ENCODE data around the gene ENG.
"Not testable (repeated sequence)": the region's sequence is repeated elsewhere in the genome, so short reads cannot be mapped to it uniquely, and the experiment has no call there.

The ENG gene

DNA sequence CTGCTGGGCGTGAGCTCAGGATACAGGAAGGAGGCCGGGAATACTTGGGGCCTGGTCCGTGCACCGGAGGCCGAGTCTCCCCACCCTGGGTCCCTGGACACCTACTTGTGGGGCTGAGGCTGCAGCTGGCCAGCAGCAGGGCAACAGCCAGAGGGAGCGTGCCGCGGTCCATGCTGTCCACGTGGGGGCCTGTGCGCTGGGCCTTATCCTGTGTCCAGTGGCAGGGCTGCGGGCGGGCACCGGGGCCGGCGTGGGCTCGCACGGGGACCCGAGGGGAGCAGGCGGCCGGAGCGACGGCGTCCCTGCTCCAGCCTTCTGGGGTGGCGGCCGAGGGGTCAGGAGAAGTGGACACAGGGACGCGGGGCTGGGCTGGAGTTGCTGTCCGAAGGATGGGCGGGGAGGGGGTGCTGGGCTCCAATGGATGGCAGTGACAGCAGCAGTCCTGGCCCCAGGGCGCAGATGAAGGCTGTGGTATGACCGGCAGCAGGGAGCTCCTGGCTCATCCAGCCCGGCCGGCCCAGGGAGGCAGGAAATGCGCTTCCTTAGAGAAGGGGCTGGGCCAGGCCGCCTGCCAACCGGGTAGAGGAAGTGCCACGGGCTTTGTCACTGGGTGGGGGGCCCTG is at the start of gene ENG:
Gene ENG, minus strand, starts transcription at position 475 of the 623 bp plus-strand sequence. Its CDS starts 303 bp downstream, at position 172.
- DNase-seq (ENCODE audit: low read depth) = peak; percentile 84

DNA sequence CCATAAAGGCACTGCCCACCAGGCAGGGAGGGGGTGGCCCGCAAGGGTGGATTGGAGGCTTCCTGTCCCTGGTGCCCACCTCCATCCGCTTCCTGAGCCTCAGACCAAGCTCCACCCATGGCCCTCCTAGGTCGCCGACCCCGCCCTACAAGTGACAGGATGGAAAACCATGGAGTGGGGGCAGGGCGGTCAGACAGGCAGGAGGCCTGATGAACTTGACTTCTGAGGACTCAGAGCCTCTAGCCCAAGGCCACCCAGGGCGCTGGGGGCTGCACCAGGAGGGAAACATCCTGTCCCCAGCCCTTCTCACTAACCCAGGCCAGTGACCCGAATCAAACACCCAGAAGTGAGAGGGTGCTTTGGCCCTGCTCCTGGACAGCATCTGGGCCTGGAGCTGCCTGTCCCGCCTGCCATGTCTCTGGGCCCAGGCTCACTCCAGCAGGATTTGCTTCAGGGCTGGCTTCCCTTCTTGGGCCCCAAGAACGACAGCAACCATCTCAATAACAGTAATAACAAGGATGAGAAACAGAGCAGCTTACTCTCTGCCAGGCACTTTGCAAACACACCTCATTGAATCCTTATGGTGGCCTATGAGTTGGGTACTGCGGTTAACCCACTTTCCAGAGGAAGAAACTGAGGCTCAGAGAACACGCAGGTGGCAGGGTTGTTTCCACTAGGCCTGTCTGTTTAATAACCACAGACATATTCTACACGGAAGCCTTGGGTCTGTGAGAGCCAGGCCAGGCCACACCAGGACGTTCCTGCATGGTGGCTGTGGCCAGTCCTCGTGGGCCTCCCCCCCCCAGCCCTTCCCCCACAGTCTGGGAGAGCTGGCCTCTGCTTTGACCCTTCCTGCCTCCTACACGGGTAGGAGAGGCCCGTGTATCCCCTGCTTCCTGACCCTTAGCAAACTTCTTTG is 49.4 kb upstream of the ENG start:
- DNase-seq (ENCODE audit: low read depth) = no peak

DNA sequence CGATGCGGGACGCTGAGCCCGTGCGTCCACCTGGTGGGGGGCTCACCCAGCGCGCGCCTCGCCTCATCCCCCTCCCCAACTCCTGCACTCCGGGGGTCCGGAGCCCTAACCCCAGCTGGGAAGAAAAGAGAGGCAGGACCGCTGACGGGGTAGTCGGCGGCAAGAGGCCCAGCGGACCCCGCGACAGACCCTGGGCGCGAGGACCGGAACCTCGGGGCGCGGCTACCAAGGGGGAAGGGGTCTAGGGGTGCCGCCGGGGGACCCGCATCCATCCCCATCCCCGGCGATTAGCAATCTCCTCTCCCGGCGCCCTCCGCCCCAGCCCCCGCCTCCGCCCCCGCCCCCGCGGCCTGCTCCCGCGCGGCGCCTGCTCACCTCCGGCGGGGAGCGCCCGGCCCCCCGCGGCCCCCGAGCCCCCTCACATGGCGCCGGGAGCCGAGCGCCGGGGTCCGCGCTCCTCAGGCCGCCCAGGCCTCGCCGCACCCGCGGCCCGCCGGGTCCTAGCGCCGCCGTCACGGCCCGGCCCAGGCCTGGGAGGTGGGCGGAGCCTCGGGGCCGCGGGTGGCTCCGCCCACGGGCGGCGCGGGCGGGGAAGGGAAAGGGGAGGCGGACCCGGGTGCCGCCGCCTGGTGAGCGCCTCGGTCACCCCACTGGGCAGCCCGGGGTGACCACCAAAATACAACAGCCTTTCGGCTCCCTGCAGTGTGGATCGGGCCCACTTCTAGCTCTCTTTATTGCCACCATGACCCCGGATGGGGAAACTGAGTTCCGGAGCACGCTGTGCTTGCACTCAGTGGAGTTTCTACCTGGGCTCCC is 44.9 kb upstream of the ENG start, which contains the start of gene ST6GALNAC6:
Gene ST6GALNAC6, minus strand, starts transcription at position 476 of the 816 bp plus-strand sequence. CDS start 1,622 bp downstream, outside the sequence.
- peak; percentile 77 for DNase-seq (ENCODE audit: low read depth)

DNA sequence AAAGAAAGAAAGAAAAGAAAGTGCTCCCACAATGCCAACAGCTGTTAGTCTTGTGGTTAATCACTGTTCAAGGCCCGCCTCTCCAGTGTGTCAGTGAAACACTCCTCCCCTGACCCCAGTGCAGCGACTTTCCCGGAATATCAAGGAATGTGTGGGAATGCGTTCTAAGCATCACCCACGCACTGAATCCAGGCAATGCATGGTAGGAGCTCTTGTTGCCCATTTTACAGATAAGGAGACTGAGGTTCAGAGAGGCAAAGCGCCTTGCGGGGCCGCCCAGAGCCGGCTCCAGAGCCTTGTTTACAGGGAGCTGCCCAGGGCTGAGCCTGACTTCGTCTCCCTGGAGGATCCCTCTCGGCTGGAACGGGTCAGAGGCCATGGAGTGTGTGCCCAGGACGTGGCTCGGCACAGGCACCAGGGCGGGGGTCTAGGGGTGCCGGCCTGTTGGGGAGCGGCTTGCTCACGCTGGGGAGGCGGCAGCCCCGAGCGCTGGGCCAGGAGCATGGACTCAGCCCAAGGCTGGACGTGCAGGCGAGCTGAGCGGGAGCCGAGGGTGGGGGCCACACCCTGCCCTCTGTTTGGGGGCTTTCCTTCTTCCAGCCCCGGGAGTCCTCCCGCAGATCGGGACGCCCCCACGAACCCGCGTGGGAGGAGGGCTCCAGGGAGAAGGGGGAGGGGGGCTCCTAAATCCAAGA is 44.1 kb upstream of the ENG start:
- peak; percentile 73 for DNase-seq (ENCODE audit: low read depth)

DNA sequence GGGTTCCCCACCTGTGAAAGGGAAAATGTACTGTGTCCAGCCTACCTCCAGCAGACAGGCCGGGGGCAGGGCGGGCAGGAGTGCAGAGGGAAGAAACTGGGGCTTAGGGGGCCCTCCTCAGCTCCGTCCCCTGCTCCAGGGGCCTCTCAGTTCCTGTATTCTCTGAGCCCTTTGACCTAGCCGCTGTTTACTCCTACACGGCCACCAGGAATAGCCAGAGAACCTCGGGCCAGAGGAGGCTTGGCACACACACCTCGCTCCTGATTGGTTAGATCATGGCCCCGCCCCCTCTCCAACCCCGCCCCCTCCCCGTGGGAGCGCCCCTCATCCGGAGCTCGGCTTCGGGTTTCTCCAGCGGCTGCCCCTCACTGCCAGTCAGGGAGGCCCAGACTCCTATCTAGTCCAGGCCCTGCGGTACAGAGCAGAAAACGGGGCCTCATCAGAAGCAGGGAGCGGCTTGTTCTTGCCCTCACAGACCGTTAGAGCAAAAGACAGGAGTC is 42.8 kb upstream of the ENG start:
- DNase-seq (ENCODE audit: low read depth) = peak; percentile 68

DNA sequence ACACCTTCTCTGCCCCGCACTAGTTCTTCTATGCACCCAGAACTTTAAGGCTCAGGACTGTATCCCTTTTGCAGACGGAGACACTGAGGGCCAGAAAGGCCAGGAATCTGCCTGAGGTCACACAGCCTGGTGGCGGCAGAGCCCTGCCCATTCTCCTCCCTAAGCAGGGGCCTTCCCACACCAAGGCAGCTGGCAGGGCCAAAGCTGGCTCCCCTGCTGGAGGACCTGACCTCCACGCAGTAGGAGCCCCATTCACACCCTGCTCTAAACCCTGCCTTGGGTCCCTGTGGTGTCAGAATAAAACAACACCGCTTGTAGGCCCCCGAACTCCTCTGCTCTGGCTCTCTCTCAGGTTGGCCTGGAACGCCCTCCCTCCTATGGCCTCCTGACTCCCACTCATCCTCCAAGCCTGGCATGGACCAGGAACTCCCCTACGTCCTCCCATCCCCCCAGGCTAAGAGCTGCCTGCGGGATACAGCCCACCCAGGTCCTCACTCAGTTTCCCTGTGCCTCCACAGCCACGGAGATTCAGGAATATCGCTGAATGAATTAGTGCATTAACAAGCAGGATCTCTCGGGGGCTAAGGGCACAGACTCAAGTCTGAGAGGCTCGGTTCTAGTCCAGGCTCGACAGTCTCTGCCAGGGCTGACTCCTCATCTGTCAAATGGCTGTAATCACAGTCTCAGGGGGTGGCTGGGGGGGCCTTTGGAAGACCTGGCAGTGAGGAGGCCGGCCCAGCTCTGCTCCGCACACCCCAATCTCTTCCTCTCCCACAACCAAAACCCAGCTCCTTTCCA is 42.1 kb upstream of the ENG start:
- DNase-seq (ENCODE audit: low read depth) = no peak

DNA sequence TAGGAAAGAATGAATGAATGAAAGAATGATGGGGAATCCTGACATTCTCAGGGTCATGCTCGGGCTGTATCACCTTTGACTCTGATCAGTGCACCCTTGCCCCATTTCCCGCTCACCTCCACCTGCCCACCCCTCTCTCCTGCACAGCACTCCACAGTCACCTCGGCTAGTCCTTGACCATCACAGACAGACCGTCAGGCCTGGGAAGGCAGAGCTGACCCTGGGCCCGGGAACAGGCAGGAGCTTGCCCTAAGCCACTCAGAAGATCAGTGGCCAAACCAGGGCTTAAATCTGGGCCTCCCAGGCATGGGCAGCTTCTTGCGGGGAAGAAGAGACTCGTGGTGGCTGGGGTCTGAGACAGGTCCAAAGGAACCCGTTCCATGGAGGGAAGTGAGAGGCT is 41.4 kb upstream of the ENG start:
- DNase-seq (ENCODE audit: low read depth) = no peak

DNA sequence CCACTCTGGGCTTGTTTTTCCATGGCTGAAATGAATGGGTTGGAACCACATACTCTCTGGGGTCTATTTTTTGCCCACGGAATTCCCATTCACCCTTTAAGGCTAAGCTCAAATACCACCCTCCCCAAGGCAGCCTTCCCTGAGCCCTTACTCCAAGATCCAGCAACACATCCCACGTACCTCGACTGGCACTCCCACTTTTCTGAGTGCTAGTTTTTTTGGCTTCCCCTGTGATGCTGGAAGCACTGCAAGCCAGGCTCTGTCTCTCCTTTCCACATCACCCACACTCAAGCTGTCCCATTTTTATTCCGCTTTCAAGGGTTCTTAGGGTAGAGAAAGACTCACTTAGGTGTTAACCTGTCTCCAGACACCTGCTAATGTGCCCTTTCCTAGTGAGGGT is 38.9 kb upstream of the ENG start:
- DNase-seq (ENCODE audit: low read depth) = no peak

DNA sequence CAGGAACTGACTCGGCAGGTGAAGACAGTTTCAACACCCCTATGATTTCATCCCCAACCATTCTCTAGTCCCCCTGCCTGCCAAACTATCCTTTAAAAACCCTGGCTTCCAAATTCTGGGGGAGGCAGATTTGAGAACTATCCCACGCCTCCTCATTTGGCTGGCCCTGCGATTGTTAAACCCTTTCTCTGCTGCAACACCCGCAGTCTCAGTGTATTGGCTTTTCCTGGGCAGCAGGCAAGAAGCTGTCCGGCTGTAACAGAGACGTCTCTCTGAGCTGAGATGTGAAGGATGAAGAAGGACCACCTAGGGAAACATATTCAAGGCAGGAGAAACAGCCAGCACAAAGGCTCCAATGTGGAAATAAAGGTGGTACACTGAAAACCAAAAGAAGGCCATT is 38.4 kb upstream of the ENG start:
- no peak for DNase-seq (ENCODE audit: low read depth)

DNA sequence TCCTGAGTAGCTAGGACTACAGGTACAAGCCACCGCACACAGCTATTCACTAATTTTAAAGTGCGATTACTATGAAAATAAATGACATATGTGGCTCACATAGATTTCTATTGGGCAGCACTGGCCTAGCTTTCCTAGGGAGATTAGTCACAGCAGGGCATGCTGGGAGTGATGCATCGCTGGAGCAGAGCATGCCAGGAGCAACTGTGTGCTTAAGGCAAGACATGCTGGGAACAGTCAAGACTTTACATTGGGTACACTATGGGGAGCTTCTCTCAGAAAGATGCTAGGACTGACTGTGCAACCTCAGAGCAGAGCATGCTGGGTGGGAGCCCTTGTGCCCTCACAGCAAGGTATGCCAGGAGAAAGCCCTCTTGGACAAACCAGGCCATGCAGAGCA is 35.6 kb upstream of the ENG start:
- DNase-seq (ENCODE audit: low read depth) = peak; percentile 44

DNA sequence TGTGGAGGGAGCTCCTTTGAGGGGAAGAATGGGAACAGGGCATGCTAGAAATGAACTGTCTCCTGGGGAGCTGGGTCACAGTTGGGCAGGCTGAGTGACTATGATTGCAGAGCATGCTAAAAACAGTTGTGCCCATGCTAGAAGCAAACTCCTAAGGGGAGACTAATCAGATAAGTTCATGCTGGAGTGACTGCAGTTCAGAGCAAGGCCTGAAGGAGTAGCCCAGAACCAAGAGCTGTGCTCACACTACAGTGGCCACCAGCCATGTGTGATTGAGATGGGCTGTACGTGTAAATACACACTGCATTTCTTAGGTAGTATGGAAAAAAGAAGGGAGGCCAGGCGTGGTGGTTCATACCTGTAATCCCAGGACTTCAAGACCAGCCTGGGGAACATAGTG is 33.3 kb upstream of the ENG start:
- peak; percentile 45 for DNase-seq (ENCODE audit: low read depth)

DNA sequence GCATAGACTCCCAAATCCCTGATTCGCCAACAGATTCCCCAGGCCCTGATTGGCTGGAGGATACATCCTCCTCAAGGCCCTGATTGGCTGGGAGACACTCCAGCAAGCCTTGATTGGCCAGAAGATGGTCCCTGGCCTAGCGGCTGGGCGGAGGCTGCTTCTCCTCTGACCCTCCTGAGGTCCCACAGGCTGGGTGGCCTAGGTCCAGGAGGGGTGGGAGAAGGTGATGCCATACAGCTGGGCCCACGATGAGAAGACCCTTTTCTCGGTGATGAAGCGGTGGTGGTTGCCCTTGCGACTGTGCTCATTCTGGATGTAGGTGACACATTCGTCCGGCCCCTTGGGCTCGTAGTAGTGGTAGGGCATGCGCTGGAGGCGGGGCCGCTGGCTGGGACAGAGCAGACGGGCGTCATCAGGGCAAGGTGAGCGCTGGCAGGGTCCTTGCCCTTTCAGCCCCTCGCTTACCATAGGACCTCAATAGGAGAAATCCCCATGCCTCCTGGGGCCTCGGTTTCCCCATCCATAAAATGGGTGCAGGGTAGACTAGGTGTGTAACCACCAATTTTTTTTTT is 32.0 kb upstream of the ENG start:
- DNase-seq (ENCODE audit: low read depth) = peak; percentile 35

DNA sequence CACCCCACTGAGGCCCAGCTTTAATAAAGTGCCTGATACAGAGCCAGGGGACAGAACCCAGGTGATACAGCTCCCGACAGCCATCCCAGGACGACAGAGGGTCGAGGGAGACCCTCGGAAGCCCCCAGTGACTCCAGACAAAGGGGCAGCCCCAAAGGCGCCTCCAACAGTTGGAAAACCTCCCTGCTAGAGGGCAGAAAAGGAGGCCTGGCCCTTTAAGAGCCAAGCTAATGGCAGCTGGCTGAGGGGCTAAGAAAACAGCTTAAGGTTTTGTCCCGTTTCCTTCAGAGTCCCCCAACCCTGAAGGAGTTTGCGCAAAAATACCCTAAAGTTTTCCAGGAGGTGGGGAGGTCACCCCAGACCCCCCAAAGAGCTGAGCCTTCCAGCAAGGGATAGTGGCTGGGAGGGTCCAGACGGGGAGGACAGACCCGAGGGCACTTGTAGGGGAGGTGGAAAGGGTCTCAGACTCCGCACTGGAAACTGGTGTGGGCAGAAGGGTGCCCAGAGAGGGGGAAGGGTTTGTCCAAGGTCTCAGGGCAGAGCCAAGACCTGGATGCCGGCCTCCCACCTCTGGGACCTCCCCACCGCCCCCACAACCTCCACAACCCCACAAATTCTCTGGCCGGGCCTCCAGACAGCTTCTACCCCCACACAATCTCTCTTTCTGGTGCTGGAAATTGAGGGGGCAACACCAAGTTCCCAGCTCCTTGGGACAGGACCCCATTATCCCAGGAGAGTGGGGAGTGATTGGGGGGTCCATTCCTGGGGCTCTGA is 31.2 kb upstream of the ENG start:
- DNase-seq (ENCODE audit: low read depth) = no peak

DNA sequence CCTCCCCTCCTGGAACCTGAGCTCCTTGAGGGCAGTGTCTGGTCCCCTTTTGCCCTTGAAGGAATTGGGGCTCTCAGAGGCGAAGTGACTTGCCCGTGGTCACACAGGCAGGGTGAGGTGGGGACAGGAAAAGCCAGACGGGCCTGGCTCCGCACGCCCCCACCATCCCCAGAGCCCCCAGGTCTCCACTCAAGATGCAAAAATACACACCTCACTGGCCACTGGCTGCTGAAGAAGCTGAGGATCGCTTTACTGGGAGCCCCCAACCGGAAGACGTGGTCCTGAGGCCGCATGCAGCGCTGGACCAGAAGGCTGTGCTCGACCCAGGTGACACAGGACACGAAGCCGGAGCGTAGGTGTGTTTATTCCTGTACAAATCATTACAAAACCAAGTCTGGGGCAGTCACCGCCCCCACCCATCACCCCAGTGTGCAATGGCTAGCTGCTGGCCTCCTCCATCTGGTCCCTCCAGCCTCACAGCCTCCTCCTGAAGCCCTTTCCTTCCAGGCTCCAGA is 30.6 kb upstream of the ENG start:
- no peak for DNase-seq (ENCODE audit: low read depth)

DNA sequence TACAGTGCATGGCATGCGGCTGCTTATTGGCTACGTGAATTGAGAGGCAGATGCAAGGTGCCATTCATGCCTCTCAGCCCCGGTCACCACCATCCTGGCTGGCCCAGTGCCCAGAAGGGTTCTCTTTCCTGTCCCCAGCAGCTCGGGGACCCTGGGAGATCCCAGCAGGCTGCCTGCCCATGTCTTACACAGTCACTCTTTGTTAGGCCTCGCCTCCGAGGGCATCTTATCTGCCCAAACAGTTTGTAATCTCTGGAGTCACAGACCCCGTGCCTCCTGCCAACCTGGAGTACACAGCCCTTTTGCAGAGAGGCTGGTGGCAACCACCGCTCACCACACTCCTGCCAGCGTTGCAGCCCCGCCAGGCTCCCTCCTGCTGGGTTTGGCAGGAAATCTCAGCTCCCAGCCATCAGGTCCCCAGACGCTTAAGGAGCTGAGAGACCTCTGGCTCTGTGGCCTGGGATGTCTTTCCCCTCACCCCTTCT is 30.0 kb upstream of the ENG start:
- DNase-seq (ENCODE audit: low read depth) = no peak

DNA sequence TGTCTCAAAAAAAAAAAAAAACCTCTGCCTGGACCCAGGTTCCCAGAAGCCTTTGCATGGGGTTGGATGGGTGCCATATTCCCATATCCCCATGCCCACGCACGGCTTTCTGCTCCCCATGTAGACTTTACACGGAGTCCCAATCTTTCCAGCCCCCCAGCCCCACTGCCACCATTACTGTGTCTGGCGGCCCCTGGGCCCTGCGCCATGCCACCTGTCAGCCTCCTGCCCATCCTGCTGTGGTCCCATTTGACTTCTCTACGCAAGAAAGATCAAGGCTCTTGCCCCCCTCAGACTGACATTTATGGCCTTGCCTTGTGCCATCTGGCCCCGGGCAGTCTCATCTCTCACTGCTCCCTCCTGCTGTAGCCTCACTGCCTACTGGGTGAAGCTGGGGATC is 29.5 kb upstream of the ENG start:
- DNase-seq (ENCODE audit: low read depth) = no peak

DNA sequence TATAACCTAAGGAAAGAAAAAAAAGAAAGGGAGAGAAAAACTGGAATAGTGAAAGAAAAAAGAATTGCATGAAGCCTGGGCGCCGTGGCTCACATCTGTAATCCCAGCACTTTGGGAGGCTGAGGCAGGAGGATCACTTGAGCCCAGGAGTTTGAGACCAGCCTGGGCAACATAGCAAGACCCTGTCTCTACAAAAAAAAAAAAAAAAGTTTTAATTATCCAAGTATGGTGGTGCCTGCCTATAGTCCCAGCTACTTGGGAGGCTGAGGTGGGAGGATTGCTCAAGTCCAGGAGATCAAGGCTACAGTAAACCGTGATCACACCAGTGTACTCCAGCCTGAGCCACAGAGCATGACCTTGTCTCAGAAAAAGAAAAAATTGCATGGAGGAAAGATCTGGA is 27.3 kb upstream of the ENG start:
- DNase-seq (ENCODE audit: low read depth) = not testable (repeated sequence)

DNA sequence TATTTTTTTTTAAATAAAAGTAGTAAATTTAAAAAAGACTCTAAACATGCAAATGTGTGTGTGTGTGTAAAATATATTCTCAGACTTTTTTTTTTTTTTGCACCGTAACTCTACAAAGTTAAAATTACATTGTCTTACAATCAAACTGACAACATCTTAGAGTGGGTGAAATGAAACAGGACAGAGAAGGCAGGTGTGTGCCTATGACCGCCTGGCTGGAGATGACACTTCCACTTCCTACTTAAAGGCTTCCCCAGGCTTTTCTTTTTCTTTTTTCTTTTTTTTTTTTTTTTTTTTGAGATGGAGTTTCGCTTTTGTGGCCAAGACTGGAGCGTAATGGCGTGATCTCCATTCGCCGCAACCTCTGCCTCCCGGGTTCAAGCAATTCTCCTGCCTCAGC is 25.7 kb upstream of the ENG start:
- DNase-seq (ENCODE audit: low read depth) = no peak

DNA sequence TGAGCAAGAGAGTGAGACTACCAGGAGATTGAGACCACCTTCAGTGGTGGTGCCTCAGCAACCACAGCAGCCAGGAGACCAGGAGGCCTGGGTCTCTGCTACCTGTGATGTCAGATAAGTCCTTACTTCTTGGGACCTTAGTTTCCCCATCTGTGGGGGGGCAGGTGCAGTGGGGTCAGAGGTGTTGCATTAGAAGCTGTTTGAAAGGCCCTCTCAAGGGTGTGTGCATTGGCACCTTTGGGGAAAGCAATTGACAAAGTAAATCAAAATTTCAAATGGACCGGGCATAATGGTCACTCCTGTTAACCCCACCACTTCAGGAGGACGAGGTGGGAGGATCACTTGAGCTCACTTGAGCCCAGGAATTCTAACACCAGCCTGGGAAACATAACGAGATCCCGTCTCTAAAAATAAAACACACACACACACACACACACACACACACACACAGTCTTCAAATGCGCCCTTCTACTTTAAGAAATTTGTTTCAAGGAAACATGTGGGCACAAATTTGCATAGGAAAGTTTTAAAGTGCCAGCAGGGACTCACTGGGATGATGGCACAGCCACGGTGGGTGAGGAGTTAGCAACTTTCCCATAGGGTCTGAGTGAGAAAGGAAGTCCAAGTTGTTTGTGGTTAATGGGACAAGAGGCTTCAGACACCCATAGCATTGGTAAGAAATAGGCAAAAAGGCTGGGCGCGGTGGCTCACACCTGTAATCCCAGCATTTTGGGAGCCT is 24.4 kb upstream of the ENG start:
- no peak for DNase-seq (ENCODE audit: low read depth)
